ENCODE data around the gene ZBTB7C.

- TF ChIP-seq CTCF (IDR thresholded peaks at IDR 0.05) (peak; percentile 15 to 48 (median 30)), POLR2AphosphoS5 (IDR thresholded peaks at IDR 0.05) (peak in 1 of 3 donors; percentile 19)
These were observed 251.2 kb downstream of the ZBTB7C start for GRCh38 chr18:48157956-48158355.
